NB4 (cell line): ENCODE results near the gene GTF2F2.

Experiments used
- DNase-seq: peaks from one replicate; pipeline ENCODE4 v3.0.0; 2010; ENCODE audit warnings: low read depth
- H3K4me3 ChIP-seq: one replicate; pipeline ENCODE4 v1.5.1; 2011; ENCODE audit warnings: mild to moderate bottlenecking, low read depth, low read length, moderate library complexity
- CTCF ChIP-seq: IDR thresholded peaks from one replicate; pipeline ENCODE4 v1.5.1; 2012; ENCODE audit warnings: low read depth, low read length
- MAX ChIP-seq: IDR thresholded peaks from 2 replicates; pipeline ENCODE4 v1.6.1; 2011; ENCODE audit warnings: low read depth, low read length
- MYC ChIP-seq: IDR thresholded peaks from 2 replicates; pipeline ENCODE4 v1.6.1; 2011; ENCODE audit warnings: low read depth, low read length
- POLR2A ChIP-seq: IDR thresholded peaks from 2 replicates; pipeline ENCODE4 v1.6.1; 2011; ENCODE audit warnings: mild to moderate bottlenecking; ENCODE audit not compliant: insufficient read length; ENCODE audit errors: extremely low read depth

Gene GTF2F2

DNA sequence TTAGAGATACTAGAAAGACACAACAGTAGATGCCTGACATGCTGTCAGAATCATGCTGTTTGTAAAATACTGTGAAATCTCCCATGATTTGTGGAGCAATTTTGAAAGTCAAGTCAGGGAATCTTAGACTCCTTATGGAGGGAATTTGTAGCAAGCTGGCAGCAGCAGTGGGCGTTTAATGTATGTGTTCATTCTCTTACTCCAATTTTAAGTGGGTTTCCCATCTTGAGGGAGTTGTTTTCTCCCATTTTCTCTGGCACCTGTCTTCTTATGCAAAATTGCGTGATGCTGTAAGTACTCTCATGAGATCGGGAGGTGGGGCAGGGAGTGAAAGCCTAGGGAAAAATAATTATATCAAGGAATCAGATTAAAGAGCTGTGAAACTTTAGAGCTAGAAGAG lies 16.0 kb upstream of the GTF2F2 start:
- H3K4me3 ChIP-seq = no peak overlapping the region
- TF ChIP-seq MAX = no peak
- TF ChIP-seq POLR2A = no peak
- no peak for TF ChIP-seq MYC
- TF ChIP-seq CTCF = no peak
- DNase-seq = no peak

DNA sequence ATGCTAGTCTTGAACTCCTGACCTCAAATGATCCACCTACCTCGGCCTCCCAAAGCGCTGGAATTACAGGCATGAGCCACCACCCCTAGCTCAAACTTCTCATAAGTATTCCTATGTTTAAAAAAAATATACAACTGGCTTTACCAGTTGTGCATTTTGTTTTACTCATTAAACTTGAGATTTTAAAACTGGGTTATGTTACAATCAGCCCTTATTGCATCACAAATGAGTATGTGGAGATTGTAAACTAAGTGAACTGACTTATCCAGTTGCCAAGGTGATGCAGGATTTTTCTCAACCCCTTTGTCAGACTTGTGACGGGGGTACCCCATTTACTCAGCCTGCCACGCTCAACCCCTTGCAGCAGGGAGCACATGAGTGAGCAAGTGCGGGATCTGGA lies 14.4 kb upstream of the GTF2F2 start:
- DNase-seq = no peak
- no peak for TF ChIP-seq MAX
- TF ChIP-seq POLR2A = no peak
- no peak for TF ChIP-seq MYC
- TF ChIP-seq CTCF = no peak

GRCh38 chr13:45107539-45107938 lies 12.8 kb upstream of the GTF2F2 start:
- no peak overlapping the region for H3K4me3 ChIP-seq
- TF ChIP-seq MYC (no peak), POLR2A (no peak), MAX (no peak), CTCF (no peak)
- no peak for DNase-seq

More for the DNA sequence above, 14.4 kb upstream of the GTF2F2 start:
- H3K4me3 ChIP-seq = no peak overlapping the region

- no peak overlapping the region for H3K4me3 ChIP-seq
- no peak for DNase-seq
- TF ChIP-seq CTCF = no peak
- no peak for TF ChIP-seq MAX
- TF ChIP-seq MYC = no peak
- no peak for TF ChIP-seq POLR2A
These were observed 11.6 kb upstream of the GTF2F2 start for GRCh38 chr13:45108716-45109101.

DNA sequence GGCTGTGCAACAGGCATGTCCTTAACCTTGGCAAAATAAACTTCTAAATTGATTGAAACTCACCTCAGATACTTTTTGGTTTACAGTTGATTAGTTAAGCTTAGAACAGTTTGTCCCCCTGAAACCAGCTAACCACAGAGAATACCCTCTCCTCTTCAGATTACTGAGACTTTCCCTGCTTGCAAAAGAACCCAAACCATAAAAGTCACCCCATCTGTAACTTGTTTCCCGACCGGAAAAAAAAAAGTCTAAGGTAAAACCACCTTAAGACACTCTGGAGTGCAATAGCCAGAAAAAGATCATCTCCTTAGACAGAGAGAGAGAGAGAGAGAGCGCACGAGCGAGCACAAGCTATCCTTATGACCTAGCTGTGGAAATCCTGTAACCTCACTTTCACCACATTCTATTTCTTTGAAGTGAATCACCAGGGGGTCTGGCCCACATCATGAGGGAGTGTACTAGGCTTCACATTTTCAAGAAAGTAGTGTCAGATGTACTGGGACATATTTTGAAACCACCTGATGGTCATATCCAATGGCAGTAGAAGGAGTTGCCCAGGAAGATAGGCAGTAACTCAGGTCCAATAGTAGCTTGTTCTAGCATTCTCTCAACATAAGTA lies 11.1 kb upstream of the GTF2F2 start:
- peak; percentile 77 for DNase-seq
- TF ChIP-seq POLR2A (no peak), CTCF (no peak), MAX (peak; percentile 51; the same call in 1 of the 2 replicates), MYC (peak; percentile 37; the same call in 1 of the 2 replicates)
- H3K4me3 ChIP-seq = no peak overlapping the region
